NB4 (cell line): ENCODE measurements around the gene MEF2B.

Experiments
- DNase-seq: peaks from one replicate; pipeline ENCODE4 v3.0.0; 2010; ENCODE audit warnings: low read depth
- H3K4me3 ChIP-seq: one replicate; pipeline ENCODE4 v1.5.1; 2011; ENCODE audit warnings: mild to moderate bottlenecking, low read depth, low read length, moderate library complexity
- MAX ChIP-seq: IDR thresholded peaks from 2 replicates; pipeline ENCODE4 v1.6.1; 2011; ENCODE audit warnings: low read depth, low read length
- MYC ChIP-seq: IDR thresholded peaks from 2 replicates; pipeline ENCODE4 v1.6.1; 2011; ENCODE audit warnings: low read depth, low read length
- POLR2A ChIP-seq: IDR thresholded peaks from 2 replicates; pipeline ENCODE4 v1.6.1; 2011; ENCODE audit warnings: mild to moderate bottlenecking; ENCODE audit not compliant: insufficient read length; ENCODE audit errors: extremely low read depth
- TF ChIP-seq, protein P1 (sequence below): IDR thresholded peaks from one replicate; pipeline ENCODE4 v1.5.1; 2012; ENCODE audit warnings: low read depth, low read length

Gene MEF2B

GRCh38 chr19:19160461-19161035, 9.5 kb downstream of the MEF2B start:
- TF ChIP-seq MAX, result no peak
- TF ChIP-seq, protein P1, sequence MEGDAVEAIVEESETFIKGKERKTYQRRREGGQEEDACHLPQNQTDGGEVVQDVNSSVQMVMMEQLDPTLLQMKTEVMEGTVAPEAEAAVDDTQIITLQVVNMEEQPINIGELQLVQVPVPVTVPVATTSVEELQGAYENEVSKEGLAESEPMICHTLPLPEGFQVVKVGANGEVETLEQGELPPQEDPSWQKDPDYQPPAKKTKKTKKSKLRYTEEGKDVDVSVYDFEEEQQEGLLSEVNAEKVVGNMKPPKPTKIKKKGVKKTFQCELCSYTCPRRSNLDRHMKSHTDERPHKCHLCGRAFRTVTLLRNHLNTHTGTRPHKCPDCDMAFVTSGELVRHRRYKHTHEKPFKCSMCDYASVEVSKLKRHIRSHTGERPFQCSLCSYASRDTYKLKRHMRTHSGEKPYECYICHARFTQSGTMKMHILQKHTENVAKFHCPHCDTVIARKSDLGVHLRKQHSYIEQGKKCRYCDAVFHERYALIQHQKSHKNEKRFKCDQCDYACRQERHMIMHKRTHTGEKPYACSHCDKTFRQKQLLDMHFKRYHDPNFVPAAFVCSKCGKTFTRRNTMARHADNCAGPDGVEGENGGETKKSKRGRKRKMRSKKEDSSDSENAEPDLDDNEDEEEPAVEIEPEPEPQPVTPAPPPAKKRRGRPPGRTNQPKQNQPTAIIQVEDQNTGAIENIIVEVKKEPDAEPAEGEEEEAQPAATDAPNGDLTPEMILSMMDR, result no peak
- TF ChIP-seq MYC, result no peak
- TF ChIP-seq POLR2A, result no peak
- DNase-seq, result peak; percentile 55
- H3K4me3 ChIP-seq, result no peak overlapping the region

GRCh38 chr19:19159534-19159933, 10.5 kb downstream of the MEF2B start:
- DNase-seq, result no peak
- TF ChIP-seq MYC, result no peak
- TF ChIP-seq, protein P1, result no peak
- TF ChIP-seq POLR2A, result no peak
- TF ChIP-seq MAX, result no peak
- H3K4me3 ChIP-seq, result no peak overlapping the region

GRCh38 chr19:19157808-19158207, 12.3 kb downstream of the MEF2B start:
- H3K4me3 ChIP-seq, result no peak overlapping the region
- TF ChIP-seq MAX, result no peak
- no peak for TF ChIP-seq MYC
- TF ChIP-seq, protein P1, result no peak
- TF ChIP-seq POLR2A, result no peak
- no peak for DNase-seq

DNA sequence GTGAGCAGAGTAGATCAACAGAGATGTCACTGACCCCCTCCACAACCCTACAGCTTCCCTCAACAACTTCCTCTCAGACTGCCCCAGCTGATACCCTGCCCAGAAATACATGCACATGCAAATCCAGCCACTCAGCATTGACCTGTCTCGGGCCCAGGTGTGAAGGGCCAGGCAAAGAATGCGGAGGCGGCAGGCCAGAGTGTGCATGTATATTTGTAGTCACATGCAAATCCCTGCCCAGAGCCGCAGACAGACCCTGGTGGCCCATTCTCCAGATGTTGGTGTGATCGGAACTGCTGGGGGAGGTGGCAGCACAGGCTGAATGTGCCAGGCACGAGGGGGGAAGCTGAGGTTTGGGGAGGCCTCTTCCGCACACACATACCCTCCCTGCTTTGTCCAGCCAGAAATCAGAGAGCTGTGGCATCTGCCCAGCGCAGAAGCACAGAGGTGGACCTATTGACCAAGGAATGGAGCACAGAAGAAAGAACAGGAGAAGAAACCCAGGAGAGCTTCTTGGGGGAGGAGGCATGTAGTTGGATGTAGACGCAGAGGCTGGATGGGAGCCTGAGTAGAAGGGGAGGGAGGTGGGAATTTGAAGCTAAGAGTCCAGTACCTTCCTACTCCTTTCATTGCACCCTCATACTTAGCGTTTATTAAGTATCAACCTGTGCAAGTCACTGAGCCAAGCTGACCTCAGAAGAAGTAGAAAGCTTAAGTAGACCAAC, 14.4 kb downstream of the MEF2B start:
- DNase-seq, result no peak
- TF ChIP-seq, protein P1, result no peak
- TF ChIP-seq MAX (no peak), POLR2A (no peak), MYC (no peak)
- H3K4me3 ChIP-seq, result no peak overlapping the region

- no peak for DNase-seq
- no peak for TF ChIP-seq POLR2A
These were observed 15.1 kb downstream of the MEF2B start for GRCh38 chr19:19154768-19155494.

GRCh38 chr19:19152668-19153384, 17.2 kb downstream of the MEF2B start:
- H3K4me3 ChIP-seq, result no peak overlapping the region
- DNase-seq, result no peak
- no peak for TF ChIP-seq MAX
- no peak for TF ChIP-seq MYC

More at GRCh38 chr19:19154768-19155494, 15.1 kb downstream of the MEF2B start:
- H3K4me3 ChIP-seq, result no peak overlapping the region
